NCI-H69 (cell line): ENCODE measurements around the gene PUS1.

Experiments
- DNase-seq: peaks from one replicate; lab custom pipeline; 2025; lab: John Stamatoyannopoulos, UW

The PUS1 gene

GRCh38 chr12:131916306-131917138, 12.6 kb upstream of the PUS1 start:
- no peak for DNase-seq

- DNase-seq, result peak; percentile 9
Measured at GRCh38 chr12:131917139-131917710, 11.9 kb upstream of the PUS1 start.

GRCh38 chr12:131917711-131918306, 11.3 kb upstream of the PUS1 start:
- DNase-seq, result peak; percentile 23

GRCh38 chr12:131918311-131919050, 10.6 kb upstream of the PUS1 start:
- DNase-seq, result no peak

- DNase-seq, result no peak
Measured at GRCh38 chr12:131919051-131919347, 10.1 kb upstream of the PUS1 start.

- DNase-seq, result no peak
Measured at GRCh38 chr12:131919366-131920156, 9.5 kb upstream of the PUS1 start.

GRCh38 chr12:131920157-131920508, 8.9 kb upstream of the PUS1 start:
- no peak for DNase-seq

GRCh38 chr12:131920902-131921840, 7.9 kb upstream of the PUS1 start:
- no peak for DNase-seq

GRCh38 chr12:131921866-131922769, 7.0 kb upstream of the PUS1 start:
- no peak for DNase-seq

GRCh38 chr12:131922772-131923171, 6.3 kb upstream of the PUS1 start:
- DNase-seq, result no peak

- DNase-seq, result no peak
Measured at GRCh38 chr12:131923260-131923659, 5.8 kb upstream of the PUS1 start.

GRCh38 chr12:131927110-131928079, 1.7 kb upstream of the PUS1 start:
- peak; percentile 44 for DNase-seq

GRCh38 chr12:131928080-131928710, 881 bp upstream of the PUS1 start:
- peak; percentile 62 for DNase-seq

- peak; percentile 60 for DNase-seq
Measured at GRCh38 chr12:131929581-131930456, 743 bp downstream of the PUS1 start.

GRCh38 chr12:131930510-131930909, 1.4 kb downstream of the PUS1 start:
- no peak for DNase-seq

GRCh38 chr12:131933387-131933786, 4.3 kb downstream of the PUS1 start:
- no peak for DNase-seq

- DNase-seq, result no peak
Measured at GRCh38 chr12:131934535-131934934, 5.5 kb downstream of the PUS1 start.
